ENCODE results near the gene RAD21L1. TPM values are rescaled to one million over a fixed set of nuclear protein-coding genes. Genes with fewer than 3 reads are reported as not detected.
"Not testable (repeated sequence)": the region's sequence is repeated elsewhere in the genome, so short reads cannot be mapped to it uniquely, and the experiment has no call there.

Gene RAD21L1
- total and polyA plus RNA-seq, 2 experiments from 2014 or later, result not detected

GRCh38 chr20:1214838-1215261 is 11.0 kb upstream of the RAD21L1 start:
- H3K4me3 ChIP-seq, result no peak overlapping the region
- no peaks in the 10 kb centered on the region for H4K20me1 ChIP-seq (ENCODE audit: insufficient read depth, poor library complexity, severe bottlenecking)
- 92% methylated on average over 4 of the region's 4 CpGs for WGBS (ENCODE audit: low lambda C conversion rate, missing lambda C conversion rate)
- no peaks in the 10 kb centered on the region for H3K4me1 ChIP-seq (ENCODE audit: insufficient read depth)
- H3K9me2 ChIP-seq (replicated peaks; ENCODE audit: insufficient read depth), result no peaks in the 10 kb centered on the region
- H2AFZ ChIP-seq, result no peak overlapping the region
- TF ChIP-seq CTCF (IDR thresholded peaks at IDR 0.05; ENCODE audit: poor library complexity) (no peak), EZH2 (IDR thresholded peaks at IDR 0.05; ENCODE audit: borderline replicate concordance) (no peak), EZH2phosphoT487 (IDR thresholded peaks at IDR 0.05; ENCODE audit: low read depth, severe bottlenecking, unreplicated experiment) (no peak)
- no peaks in the 10 kb centered on the region for H3K27me3 ChIP-seq
- H3K79me2 ChIP-seq, result no peaks in the 10 kb centered on the region
- no peaks in the 10 kb centered on the region for H3K9me3 ChIP-seq (ENCODE audit: low read depth)
- no peaks in the 10 kb centered on the region for H3K36me3 ChIP-seq (replicated peaks; ENCODE audit: insufficient read depth, low read depth)
- no peak overlapping the region for H3K27ac ChIP-seq
- no peak overlapping the region for H3K4me2 ChIP-seq
- no peak for DNase-seq (ENCODE audit: low spot score)

GRCh38 chr20:1215386-1216170 is 10.3 kb upstream of the RAD21L1 start:
- 84% methylated on average over 11 of the region's 11 CpGs for WGBS (ENCODE audit: low lambda C conversion rate, missing lambda C conversion rate)
- Histone ChIP-seq H3K27me3 (no peaks in the 10 kb centered on the region), H3K4me2 (no peak overlapping the region), H3K36me3 (replicated peaks; ENCODE audit: insufficient read depth, low read depth) (no peaks in the 10 kb centered on the region), H3K79me2 (no peaks in the 10 kb centered on the region), H3K9me2 (replicated peaks; ENCODE audit: insufficient read depth) (no peaks in the 10 kb centered on the region), H3K4me3 (no peak overlapping the region), H2AFZ (no peak overlapping the region), H3K27ac (no peak overlapping the region), H4K20me1 (ENCODE audit: insufficient read depth, poor library complexity, severe bottlenecking) (no peaks in the 10 kb centered on the region), H3K9me3 (ENCODE audit: low read depth) (no peaks in the 10 kb centered on the region), H3K4me1 (ENCODE audit: insufficient read depth) (no peaks in the 10 kb centered on the region)
- TF ChIP-seq CTCF (IDR thresholded peaks at IDR 0.05; ENCODE audit: poor library complexity), result no peak
- TF ChIP-seq EZH2phosphoT487 (IDR thresholded peaks at IDR 0.05; ENCODE audit: low read depth, severe bottlenecking, unreplicated experiment), result no peak
- no peak for TF ChIP-seq EZH2 (IDR thresholded peaks at IDR 0.05; ENCODE audit: borderline replicate concordance)
- no peak for DNase-seq (ENCODE audit: low spot score)

- not testable (repeated sequence) for H3K4me3 ChIP-seq; H3K79me2 ChIP-seq; H3K36me3 ChIP-seq (replicated peaks; ENCODE audit: insufficient read depth, low read depth); H4K20me1 ChIP-seq (ENCODE audit: insufficient read depth, poor library complexity, severe bottlenecking); H3K27ac ChIP-seq; DNase-seq (ENCODE audit: low spot score); H3K9me2 ChIP-seq (replicated peaks; ENCODE audit: insufficient read depth); H3K4me1 ChIP-seq (ENCODE audit: insufficient read depth); H3K9me3 ChIP-seq (ENCODE audit: low read depth); H3K27me3 ChIP-seq; H2AFZ ChIP-seq; H3K4me2 ChIP-seq
- 78% methylated on average over 19 of the region's 19 CpGs for WGBS (ENCODE audit: low lambda C conversion rate, missing lambda C conversion rate)
Observed at GRCh38 chr20:1216527-1217427, 9.1 kb upstream of the RAD21L1 start.

- H3K9me3 ChIP-seq (ENCODE audit: low read depth), result not testable (repeated sequence)
- 91% methylated on average over 3 of the region's 4 CpGs for WGBS (ENCODE audit: low lambda C conversion rate, missing lambda C conversion rate)
Observed at GRCh38 chr20:1222750-1223149, 3.1 kb upstream of the RAD21L1 start.

More at GRCh38 chr20:1222750-1223149, 3.1 kb upstream of the RAD21L1 start:
- not testable (repeated sequence) for DNase-seq (ENCODE audit: low spot score); H3K4me2 ChIP-seq; H3K36me3 ChIP-seq (replicated peaks; ENCODE audit: insufficient read depth, low read depth); H4K20me1 ChIP-seq (ENCODE audit: insufficient read depth, poor library complexity, severe bottlenecking); H3K79me2 ChIP-seq; H3K9me2 ChIP-seq (replicated peaks; ENCODE audit: insufficient read depth); H3K4me3 ChIP-seq; H3K4me1 ChIP-seq (ENCODE audit: insufficient read depth); H2AFZ ChIP-seq; H3K27ac ChIP-seq
- H3K27me3 ChIP-seq, result peaks cover 14% of the 10 kb centered on the region
